T-helper 2 cell treated with Interferon-gamma antibody and Interleukin-4, amounts not matched to agents 100 ng/mL and 5 ng/mL, for 36 hours (primary cell): ENCODE measurements around the gene HES4. TPM values are rescaled to one million over a fixed set of nuclear protein-coding genes. Genes with fewer than 3 reads are reported as not detected.

Experiments used
- intact Hi-C: fragments of 100-400 bp; cut with micrococcal nuclease; formaldehyde crosslinking; loops from one replicate; pipeline ENCODE4 v1.15.1; 2023
- total RNA-seq: library from RNA; stranded (reverse); gene quantifications from 2 replicates; pipeline ENCODE4 v1.2.3, GENCODE V29; 2022

The HES4 gene, protein sequence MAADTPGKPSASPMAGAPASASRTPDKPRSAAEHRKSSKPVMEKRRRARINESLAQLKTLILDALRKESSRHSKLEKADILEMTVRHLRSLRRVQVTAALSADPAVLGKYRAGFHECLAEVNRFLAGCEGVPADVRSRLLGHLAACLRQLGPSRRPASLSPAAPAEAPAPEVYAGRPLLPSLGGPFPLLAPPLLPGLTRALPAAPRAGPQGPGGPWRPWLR
- 0.18 TPM in 1 of 2 replicates, not detected in the other for total RNA-seq

DNA sequence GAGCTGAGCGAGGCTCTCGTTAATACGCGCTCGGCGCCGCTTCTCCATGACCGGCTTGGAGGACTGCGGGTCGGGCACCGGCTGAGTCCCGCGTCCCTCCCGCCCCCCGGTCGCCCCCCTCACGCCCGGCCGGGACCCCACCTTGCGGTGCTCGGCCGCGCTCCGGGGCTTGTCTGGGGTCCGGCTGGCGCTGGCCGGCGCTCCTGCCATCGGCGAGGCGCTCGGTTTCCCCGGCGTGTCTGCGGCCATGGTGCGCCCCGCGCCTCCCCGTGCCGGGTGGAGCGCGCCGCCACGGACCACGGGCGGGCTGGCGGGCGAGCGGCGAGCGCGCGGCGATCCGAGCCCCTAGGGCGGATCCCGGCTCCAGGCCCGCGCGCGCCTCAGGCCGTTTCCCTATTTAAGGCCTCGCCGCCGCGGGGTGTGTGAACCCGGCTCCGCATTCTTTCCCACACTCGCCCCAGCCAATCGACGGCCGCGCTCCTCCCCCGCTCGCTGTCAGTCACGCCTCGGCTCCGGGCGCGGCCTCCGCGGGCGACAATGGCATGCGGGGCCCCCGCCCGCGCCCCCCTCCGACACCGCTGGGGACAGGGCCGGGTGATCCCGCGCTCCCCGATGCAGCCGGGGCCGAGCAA, at the start of gene HES4:
Gene HES4 (minus strand): TSS at position 373 of the 632 bp plus-strand sequence. CDS start 124 bp downstream, at position 249.
- intact Hi-C loops: loop anchor here (5.0 kb wide), 1 partner anchor 62 kb away; no protein-coding TSS in a partner anchor

DNA sequence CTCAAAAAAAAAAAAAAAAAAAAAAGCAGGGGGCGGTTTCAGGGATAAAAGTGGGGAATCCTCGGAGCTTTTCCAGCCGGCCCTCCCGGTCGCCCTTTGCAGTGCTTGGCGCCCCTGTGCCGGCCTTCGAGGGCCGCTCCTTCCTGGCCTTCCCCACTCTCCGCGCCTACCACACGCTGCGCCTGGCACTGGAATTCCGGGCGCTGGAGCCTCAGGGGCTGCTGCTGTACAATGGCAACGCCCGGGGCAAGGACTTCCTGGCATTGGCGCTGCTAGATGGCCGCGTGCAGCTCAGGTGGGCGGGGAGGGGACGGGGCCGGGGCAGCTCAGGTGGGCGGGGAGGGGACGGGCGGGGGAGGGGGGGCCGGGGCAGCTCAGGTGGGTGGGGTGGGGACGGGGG, 48.9 kb upstream of the HES4 start:
- intact Hi-C loops: no loop called here

DNA sequence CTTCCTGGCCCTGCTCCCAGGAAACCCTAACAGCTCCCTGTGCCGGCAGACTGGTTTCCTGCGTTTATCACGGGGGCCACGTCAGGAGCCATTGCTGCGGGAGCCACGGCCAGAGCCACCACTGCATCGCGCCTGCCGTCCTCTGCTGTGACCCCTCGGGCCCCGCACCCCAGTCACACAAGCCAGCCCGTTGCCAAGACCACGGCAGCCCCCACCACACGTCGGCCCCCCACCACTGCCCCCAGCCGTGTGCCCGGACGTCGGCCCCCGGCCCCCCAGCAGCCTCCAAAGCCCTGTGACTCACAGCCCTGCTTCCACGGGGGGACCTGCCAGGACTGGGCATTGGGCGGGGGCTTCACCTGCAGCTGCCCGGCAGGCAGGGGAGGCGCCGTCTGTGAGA, 48.1 kb upstream of the HES4 start:
- intact Hi-C loops: no loop called here

DNA sequence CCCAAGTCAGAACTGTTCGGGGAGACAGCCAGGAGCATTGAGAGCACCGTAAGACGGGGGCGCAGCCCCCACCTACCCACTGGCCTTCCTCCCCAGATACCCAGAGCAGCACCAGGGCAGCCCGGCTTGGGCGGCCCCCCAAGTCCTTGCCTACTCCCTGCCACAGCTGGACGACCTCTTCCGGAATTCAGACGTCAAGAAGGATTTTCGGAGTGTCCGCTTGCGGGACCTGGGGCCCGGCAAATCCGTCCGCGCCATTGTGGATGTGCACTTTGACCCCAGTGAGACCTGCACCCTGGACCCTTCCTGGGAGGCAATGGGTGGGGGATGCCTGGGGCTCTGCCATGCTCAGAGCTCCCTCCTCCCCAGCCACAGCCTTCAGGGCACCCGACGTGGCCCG, 47.5 kb upstream of the HES4 start:
- intact Hi-C loops: no loop called here

DNA sequence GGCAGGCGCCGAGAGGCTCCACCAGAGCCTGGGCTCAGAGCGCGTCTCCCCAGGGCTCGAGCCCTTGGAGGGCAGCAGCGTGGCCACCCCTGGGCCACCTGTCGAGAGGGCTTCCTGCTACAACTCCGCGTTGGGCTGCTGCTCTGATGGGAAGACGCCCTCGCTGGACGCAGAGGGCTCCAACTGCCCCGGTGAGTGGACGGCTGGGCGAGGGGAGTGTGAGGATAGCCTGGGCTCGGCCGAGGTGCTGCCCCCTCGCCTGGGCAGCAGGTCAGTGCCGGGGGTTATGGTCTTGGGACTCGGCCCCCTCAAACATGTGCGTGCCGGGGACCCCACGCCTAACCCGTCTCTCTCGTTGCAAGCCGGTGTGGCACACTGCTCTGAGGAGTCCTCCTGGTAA, 46.9 kb upstream of the HES4 start:
- intact Hi-C loops: no loop called here

DNA sequence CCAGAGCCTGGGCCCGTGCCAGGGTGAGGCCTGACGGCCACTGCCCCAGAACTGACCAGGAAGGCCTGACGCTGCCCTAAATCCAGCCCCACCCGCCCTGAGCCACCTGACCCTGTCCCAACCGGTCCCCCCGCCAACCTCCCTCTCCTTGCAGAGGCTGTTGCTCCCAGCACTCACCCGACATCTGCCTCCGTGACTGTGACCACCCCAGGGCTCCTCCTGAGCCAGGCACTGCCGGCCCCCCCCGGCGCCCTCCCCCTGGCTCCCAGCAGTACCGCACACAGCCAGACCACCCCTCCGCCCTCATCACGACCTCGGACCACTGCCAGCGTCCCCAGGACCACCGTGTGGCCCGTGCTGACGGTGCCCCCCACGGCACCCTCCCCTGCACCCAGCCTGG, 46.3 kb upstream of the HES4 start:
- intact Hi-C loops: no loop called here

DNA sequence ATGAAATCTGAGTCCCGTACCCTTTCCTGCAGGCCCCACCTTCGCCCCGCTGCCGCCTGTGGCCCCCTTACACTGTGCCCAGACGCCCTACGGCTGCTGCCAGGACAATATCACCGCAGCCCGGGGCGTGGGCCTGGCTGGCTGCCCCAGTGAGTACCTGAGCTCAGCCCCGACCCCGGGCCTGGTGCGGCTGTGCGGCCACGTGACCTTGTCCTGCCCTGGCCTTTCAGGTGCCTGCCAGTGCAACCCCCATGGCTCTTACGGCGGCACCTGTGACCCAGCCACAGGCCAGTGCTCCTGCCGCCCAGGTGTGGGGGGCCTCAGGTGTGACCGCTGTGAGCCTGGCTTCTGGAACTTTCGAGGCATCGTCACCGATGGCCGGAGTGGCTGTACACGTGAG, 45.2 kb upstream of the HES4 start:
- intact Hi-C loops: no loop called here

DNA sequence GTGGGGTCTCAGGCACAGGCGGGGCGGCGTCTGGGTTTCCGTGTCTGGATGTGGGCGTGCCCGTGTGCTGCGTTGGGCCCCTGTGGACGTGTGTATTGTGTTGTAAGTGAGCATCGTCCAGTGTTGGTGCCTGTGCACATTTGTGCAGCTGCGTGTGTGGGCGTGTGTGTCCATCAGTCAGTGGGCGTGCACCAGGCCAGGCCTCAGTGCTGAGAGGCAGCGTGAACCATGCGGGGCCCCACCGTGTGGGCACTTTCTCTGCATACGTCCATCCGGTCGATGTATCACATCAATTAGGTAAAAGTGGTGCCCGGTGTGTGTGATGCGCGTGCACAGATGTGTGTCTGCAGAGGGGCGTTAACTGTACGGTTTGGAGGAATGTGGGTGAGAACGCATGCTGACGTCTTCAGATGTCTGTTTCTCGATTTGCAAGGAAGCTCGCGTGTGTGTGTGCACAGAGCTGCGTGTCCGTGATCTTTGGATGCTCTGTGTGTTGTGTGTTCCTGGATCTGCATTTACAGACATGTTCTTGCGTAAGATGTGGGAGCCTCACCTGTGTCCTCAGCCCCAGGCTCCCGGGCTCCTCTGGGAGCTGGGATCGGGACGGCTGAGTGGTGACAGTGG, 44.7 kb upstream of the HES4 start:
- intact Hi-C loops: loop anchor here (5.0 kb wide), 1 partner anchor 1088 kb away; no protein-coding TSS in a partner anchor

DNA sequence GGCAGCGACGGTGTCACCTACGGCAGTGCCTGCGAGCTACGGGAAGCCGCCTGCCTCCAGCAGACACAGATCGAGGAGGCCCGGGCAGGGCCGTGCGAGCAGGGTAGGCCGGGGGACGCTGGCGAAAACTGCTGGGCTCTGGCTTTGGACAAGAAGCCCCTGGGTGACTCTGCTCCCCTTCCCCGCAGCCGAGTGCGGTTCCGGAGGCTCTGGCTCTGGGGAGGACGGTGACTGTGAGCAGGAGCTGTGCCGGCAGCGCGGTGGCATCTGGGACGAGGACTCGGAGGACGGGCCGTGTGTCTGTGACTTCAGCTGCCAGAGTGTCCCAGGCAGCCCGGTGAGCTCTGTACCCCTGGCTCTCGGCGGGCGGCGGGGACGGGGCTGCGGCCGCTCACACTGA, 44.0 kb upstream of the HES4 start:
- intact Hi-C loops: loop anchor here (5.0 kb wide), 1 partner anchor 1088 kb away; no protein-coding TSS in a partner anchor

DNA sequence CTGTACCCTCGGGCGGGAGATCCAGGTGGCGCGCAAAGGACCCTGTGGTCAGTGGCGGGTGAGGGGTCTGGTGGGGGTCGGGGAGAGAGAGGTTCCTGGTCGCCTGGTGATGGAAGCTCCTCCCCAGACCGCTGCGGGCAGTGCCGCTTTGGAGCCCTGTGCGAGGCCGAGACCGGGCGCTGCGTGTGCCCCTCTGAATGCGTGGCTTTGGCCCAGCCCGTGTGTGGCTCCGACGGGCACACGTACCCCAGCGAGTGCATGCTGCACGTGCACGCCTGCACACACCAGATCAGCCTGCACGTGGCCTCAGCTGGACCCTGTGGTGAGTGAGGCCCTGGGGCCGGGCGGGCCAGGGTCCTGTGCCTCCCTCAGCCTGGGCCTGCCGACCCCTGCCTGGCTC, 43.5 kb upstream of the HES4 start:
- intact Hi-C loops: loop anchor here (5.0 kb wide), 1 partner anchor 1089 kb away; no protein-coding TSS in a partner anchor

DNA sequence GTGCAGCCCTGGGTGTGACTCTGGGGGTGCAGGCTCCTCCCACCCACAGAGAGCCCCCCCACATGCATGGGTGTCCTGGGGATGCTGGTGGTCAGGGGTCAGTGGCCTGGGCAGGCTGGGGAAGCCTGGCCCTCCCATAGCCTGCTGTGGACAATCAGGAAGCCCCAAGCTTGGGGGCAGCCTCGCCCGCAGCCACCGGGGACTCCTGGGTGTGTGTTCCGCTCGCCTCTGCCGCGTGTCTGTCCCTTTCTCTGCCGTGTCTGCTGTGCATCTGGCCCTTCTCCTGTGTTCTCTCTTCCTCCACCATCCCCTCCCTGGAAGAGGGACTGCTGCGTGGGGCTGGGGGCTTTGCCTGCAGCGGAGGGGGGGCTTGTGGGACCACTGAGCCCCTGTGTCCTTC, 42.9 kb upstream of the HES4 start:
- intact Hi-C loops: loop anchor here (5.0 kb wide), 1 partner anchor 1089 kb away; no protein-coding TSS in a partner anchor

DNA sequence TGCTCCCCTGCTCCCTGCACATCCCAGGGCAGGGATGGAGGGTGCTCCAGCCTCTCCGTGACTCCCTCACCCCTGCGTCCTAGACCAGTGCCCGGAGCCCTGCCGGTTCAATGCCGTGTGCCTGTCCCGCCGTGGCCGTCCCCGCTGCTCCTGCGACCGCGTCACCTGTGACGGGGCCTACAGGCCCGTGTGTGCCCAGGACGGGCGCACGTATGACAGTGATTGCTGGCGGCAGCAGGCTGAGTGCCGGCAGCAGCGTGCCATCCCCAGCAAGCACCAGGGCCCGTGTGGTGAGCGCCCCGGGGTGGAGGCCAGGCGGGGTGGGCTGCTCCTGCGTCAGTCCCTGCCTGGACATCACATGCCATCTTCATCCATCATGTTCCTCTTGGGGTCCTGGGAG, 42.0 kb upstream of the HES4 start:
- intact Hi-C loops: loop anchor here (5.0 kb wide), 1 partner anchor 1090 kb away; no protein-coding TSS in a partner anchor

DNA sequence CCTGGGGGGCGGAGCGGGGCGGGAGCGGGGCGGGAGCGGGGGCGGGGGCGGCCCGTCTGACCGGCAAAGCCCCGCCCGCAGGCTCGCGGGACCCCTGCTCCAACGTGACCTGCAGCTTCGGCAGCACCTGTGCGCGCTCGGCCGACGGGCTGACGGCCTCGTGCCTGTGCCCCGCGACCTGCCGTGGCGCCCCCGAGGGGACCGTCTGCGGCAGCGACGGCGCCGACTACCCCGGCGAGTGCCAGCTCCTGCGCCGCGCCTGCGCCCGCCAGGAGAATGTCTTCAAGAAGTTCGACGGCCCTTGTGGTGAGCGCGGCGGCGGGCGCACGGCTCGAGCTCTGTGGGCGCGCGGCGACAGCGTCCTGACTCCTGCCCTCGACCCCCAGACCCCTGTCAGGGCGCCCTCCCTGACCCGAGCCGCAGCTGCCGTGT, 41.2 kb upstream of the HES4 start:
- intact Hi-C loops: loop anchor here (5.0 kb wide), 1 partner anchor 1091 kb away; no protein-coding TSS in a partner anchor

DNA sequence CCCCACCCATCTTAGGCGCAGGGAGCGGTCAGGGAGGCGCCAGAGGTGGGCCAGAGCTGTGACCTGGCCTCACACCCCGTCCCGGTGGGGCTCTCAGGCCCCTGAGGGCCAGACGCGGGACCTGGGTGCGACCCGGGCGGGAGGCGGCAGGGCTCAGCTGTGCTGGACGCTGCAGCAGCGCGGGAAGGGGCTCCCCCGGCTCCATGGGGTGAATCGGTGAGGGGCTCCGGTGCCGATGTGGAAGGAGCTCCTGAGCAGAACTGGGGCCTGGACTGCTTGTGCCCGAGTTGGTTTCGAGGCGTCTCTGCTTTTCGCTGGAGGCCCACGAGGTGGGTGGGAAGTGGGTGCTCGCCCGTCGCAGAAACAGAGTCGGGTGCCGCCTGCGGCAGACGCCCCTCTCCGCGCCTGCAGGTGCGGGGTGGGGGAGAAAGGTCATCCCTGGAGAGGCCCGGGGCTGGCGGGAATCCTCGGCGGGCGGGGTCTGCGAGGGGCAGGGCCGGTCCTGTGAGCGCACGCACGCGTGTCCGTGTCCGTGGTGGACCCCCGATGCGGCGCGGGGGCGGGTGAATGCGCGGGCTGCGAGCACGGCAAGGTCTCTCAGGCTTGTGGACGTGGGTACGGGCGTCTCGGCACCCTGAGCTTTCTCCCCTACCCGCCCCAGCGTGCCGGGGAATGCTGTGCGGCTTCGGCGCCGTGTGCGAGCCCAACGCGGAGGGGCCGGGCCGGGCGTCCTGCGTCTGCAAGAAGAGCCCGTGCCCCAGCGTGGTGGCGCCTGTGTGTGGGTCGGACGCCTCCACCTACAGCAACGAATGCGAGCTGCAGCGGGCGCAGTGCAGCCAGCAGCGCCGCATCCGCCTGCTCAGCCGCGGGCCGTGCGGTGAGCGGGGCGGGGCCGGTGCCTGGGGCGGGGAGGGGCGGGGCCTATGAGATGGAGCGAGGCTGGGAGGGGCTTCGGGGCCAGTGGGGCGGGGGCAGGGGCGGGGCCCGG, 40.4 kb upstream of the HES4 start:
- intact Hi-C loops: loop anchor here (1.0 to 5.0 kb wide), 2 partner anchors 19 to 1092 kb away; no protein-coding TSS in a partner anchor

DNA sequence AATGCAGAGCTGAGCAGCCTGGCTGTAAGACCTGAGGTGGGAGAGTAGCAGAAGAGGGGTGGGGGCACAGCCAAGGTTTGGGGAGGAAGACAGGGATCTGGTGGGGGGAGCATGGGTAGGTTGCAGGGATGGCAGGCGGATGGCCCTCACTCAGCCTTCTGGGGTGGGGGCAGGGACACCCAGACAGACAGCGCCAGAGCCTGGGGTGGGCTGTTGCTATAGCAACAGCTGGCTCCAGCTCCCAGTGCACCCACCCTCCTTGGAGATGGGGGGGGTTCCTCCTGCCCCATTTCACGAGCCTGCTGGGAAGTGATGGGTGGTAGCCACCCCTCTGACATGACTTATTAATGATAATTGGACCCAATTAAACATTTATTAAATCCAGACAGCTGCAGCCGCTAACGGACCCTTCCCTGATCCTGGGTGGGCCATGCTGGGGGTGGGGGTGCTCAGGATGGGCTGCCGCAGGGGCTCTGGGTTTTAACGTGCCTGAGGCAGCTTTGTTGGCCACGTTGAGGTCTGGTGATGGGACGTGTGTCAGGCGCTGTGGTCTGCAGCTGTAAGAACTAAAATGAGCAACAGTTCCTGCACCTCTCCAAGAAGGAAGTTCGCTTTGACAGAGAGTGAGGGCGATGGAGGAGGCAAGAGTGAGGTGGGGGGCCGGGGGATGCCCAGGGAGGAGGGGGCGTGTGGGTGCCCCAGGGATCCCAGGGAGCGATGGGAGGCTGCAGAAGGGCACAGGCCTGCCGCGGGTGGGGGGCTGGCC, 39.4 kb upstream of the HES4 start:
- intact Hi-C loops: loop anchor here (10.0 kb wide), 2 partner anchors 55 to 265 kb away; partner anchors contain the start of genes ACAP3, PERM1 and PUSL1

DNA sequence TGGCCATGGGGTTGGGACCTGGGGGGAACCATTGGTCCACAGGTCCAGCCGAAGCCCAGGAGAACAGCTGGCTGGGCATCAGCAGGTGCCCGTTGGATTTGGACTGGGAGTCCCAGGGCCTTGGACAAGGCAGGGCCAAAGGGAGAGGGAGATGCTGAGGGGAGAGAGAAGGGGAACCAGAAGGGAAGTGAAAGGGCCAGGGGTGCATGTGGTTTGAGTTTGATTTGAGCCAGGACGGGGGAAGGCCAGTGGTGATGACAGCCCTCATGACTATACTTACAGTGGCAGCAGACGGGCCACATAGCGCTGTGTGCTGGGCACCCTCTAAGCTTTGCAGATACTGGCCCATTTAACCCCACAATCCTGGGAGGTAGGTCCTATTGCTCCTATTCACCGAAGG, 38.8 kb upstream of the HES4 start:
- intact Hi-C loops: loop anchor here (10.0 kb wide), 2 partner anchors 54 to 266 kb away; partner anchors contain the start of genes ACAP3, PERM1 and PUSL1

DNA sequence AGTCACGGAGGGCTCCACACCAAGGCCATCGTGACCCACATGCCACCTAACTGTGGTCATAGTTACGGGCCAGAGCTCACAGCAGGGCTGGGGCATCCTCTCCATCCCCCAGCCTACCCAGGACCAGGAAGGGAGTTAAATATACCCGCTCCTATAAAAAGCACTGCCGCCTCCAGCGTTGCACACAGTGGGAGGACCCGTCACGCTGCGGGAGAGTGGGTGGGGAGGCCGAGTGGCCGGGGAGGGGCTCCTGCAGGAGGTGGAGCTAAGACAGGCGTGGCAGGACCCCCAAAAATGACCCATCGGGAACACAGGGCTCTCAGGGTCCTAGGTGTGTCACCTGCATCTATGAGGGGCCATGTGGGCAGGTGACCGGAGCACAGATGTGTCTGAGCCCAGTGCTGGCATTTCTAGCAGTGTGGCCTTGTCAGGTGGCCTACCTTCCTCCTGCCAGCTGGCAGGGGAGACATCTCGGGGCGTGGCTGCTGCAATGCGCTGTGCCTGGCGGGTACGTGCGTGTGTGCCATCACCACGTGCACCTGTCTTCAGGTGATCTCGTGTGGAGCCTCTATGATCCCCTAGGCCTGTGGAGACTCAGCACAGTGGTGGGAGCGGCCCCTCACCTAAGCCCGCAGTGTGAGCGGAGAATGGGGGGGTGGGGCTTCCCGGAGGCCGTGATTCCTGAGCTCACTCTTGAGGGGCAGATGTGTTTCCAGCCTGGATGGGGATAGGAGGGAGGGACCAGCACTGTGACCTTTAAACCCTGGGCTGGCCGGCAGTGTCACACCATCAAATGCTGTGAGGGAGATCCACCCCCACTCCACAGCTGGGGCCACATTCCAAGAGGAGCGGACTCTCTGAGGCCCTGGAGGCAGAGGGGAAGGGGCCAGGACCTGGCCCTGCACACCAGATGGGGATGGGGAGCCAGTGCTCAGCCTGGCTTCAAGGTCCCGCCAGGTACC, 37.8 kb upstream of the HES4 start:
- intact Hi-C loops: loop anchor here (10.0 kb wide), 2 partner anchors 53 to 267 kb away; partner anchors contain the start of genes ACAP3, PERM1 and PUSL1

DNA sequence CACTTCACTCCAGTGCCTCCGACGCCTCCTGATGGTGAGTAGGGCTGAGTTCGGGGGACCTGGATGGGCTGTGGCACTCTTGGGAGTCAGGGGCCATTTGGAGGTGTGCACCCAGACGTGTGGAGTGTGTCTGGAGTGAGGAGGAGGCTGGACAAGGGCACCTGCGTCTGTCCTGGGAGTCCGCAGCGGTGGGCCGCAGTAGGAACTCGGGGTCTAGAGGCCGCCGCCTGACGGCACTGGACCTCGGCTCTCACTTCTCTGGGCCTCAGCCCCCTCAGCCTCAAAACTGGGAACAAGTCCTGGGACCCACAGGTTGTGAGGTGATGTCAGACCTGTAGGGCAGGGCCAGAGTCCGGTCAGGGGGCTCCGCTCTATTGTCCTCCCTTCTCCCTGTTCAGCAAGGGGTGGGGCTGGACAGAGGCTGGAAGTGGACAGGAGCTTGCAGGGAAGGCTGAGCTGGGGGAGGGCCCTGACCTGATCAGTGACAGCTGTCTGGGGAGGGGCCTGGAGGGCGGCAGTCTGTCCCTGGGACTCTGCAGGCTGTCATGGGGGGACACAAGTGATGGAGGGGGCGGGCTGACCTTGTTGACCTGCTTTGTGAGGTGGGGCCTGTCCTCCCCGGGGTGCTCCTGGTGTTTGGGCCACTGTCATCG, 35.5 kb upstream of the HES4 start:
- intact Hi-C loops: loop anchor here (10.0 kb wide), 2 partner anchors 51 to 269 kb away; partner anchors contain the start of genes ACAP3, PERM1 and PUSL1
